G401.6 (cell line): Measurements from ENCODE around the gene MLYCD.

ENCODE experiments used
- FAIRE-seq: peaks from 2 replicates; lab custom pipeline; 2012; peaks lifted over from hg19 to GRCh38; lab: Jason Lieb, UNC

Gene MLYCD

GRCh38 chr16:83957296-83957855, 58.5 kb downstream of the MLYCD start:
- FAIRE-seq, result no peak

GRCh38 chr16:83958137-83958845, 59.4 kb downstream of the MLYCD start:
- no peak for FAIRE-seq

GRCh38 chr16:83958846-83959565, 60.1 kb downstream of the MLYCD start:
- no peak for FAIRE-seq

GRCh38 chr16:83959656-83960434, 60.9 kb downstream of the MLYCD start:
- FAIRE-seq, result no peak

- FAIRE-seq, result no peak
Observed at GRCh38 chr16:83960521-83961249, 61.8 kb downstream of the MLYCD start.

GRCh38 chr16:83961591-83961990, 62.7 kb downstream of the MLYCD start:
- FAIRE-seq, result no peak

- FAIRE-seq, result no peak
Observed at GRCh38 chr16:83963277-83964119, 64.6 kb downstream of the MLYCD start.

GRCh38 chr16:83964684-83965443, 65.9 kb downstream of the MLYCD start:
- FAIRE-seq, result no peak

GRCh38 chr16:83965444-83966152, 66.7 kb downstream of the MLYCD start:
- no peak for FAIRE-seq

- FAIRE-seq, result no peak
Observed at GRCh38 chr16:83966153-83966696, 67.3 kb downstream of the MLYCD start.

- FAIRE-seq, result no peak
Observed at GRCh38 chr16:83967091-83967490, 68.2 kb downstream of the MLYCD start.

GRCh38 chr16:83967838-83968305, 69.0 kb downstream of the MLYCD start, which contains the start of gene NECAB2:
Gene NECAB2, plus strand, starts transcription at chr16:83968244. Its CDS starts 405 bp downstream, at chr16:83968649.
- FAIRE-seq, result no peak

- no peak for FAIRE-seq
Observed at GRCh38 chr16:83968306-83968851, 69.5 kb downstream of the MLYCD start.

GRCh38 chr16:83968891-83969649, 70.2 kb downstream of the MLYCD start:
- FAIRE-seq, result no peak

GRCh38 chr16:83969771-83970429, 71.0 kb downstream of the MLYCD start:
- FAIRE-seq, result no peak

- FAIRE-seq, result no peak
Observed at GRCh38 chr16:83970430-83970815, 71.5 kb downstream of the MLYCD start.
